OCI-LY7 (cell line): Measurements from ENCODE around the gene R3HDM4.

ENCODE experiments used
- EZH2phosphoT487 ChIP-seq: fragments of 200-600 bp; sonication (generic); IDR thresholded peaks from 2 replicates; pipeline ENCODE4 v1.6.1; 2018; ENCODE audit warnings: low read depth, borderline replicate concordance, mild to moderate bottlenecking, mixed run types, antibody characterized with exemption, low read length, moderate library complexity, mixed read lengths
- TF ChIP-seq, protein P1 (sequence below): fragments of 200-600 bp; sonication (generic); conservative IDR thresholded peaks from 2 replicates; pipeline ENCODE4 v1.5.1; 2014; ENCODE audit warnings: mild to moderate bottlenecking, antibody characterized with exemption, low read length, moderate library complexity, mixed read lengths

DNA sequence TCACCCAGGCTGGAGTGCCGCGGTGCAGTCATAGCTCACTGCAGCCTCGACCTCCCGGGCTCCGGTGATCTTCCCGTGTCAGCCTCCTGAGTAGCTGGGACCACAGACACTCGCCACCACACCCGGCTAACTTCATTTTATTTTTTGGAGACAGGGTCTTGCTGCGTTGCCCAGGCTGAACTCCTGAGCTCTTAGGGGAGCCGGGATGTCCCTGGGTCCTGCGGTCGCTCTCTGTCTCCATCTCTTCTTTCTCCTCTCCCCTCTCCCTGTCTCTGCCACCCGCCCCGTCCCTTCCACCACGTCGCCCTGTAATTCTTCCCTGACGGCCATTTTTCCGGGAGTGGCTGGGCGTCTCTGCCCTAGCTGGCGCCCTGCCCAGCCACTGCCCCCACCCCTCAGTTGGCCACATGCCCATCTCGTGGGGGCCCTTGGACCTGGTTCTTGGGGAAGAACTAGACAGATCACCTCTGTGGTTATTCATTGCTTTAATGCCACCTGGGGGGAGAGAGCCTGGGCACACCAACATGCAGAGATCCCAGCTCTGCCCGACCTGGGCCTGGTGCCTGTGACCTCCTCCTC, 31.7 kb upstream of the R3HDM4 start:
- TF ChIP-seq, protein P1, sequence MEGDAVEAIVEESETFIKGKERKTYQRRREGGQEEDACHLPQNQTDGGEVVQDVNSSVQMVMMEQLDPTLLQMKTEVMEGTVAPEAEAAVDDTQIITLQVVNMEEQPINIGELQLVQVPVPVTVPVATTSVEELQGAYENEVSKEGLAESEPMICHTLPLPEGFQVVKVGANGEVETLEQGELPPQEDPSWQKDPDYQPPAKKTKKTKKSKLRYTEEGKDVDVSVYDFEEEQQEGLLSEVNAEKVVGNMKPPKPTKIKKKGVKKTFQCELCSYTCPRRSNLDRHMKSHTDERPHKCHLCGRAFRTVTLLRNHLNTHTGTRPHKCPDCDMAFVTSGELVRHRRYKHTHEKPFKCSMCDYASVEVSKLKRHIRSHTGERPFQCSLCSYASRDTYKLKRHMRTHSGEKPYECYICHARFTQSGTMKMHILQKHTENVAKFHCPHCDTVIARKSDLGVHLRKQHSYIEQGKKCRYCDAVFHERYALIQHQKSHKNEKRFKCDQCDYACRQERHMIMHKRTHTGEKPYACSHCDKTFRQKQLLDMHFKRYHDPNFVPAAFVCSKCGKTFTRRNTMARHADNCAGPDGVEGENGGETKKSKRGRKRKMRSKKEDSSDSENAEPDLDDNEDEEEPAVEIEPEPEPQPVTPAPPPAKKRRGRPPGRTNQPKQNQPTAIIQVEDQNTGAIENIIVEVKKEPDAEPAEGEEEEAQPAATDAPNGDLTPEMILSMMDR, result no peak
- TF ChIP-seq EZH2phosphoT487, result no peak
